ENCODE data around the gene SVOP.

Gene SVOP

DNA sequence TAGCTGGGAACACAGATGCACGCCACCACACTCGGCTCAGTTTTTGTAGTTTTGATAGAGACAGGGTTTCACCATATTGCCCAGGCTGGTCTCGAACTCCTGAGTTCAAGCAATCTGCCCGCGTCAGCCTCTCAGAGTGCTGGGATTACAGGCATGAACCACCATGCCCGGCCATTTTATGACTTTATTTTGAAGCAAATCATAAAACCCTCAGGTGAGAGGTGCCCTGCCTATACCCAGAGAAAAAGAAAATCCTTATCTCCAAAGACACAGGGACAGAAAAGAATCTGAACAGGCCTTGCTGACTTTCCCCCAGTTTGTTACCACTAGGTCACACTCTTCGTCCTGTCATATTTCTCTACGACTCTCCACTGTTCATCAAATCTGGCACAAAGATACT is 92.2 kb downstream of the SVOP start:
- no peak for DNase-seq (ENCODE audit: insufficient read length, low spot score)
- TF ChIP-seq, protein P1, sequence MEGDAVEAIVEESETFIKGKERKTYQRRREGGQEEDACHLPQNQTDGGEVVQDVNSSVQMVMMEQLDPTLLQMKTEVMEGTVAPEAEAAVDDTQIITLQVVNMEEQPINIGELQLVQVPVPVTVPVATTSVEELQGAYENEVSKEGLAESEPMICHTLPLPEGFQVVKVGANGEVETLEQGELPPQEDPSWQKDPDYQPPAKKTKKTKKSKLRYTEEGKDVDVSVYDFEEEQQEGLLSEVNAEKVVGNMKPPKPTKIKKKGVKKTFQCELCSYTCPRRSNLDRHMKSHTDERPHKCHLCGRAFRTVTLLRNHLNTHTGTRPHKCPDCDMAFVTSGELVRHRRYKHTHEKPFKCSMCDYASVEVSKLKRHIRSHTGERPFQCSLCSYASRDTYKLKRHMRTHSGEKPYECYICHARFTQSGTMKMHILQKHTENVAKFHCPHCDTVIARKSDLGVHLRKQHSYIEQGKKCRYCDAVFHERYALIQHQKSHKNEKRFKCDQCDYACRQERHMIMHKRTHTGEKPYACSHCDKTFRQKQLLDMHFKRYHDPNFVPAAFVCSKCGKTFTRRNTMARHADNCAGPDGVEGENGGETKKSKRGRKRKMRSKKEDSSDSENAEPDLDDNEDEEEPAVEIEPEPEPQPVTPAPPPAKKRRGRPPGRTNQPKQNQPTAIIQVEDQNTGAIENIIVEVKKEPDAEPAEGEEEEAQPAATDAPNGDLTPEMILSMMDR (IDR thresholded peaks at IDR 0.05; ENCODE audit: insufficient read depth, missing control alignments) = no peak
- FAIRE-seq = no peak

DNA sequence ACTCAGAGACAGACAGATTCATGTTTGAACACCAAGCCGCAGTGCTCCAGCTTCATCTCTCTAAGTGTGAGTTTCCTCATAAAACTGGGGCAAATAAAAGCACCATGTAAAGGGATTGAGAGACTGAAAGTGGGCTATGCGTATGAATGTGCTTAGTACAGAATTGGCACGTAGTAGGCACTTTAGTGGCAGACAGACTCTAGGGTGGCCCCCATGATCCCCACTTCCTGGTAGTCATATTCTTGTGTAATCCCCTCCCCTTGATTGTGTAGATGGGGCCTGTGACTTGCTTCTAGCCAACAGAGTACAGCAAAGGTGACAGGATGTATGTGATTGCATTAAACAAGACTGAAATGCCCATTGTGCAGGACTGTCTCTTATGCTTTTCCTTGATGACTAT is 98.0 kb downstream of the SVOP start:
- FAIRE-seq (no peak), DNase-seq (ENCODE audit: insufficient read length, low spot score) (no peak)
- TF ChIP-seq, protein P1 (IDR thresholded peaks at IDR 0.05; ENCODE audit: insufficient read depth, missing control alignments) = no peak

DNA sequence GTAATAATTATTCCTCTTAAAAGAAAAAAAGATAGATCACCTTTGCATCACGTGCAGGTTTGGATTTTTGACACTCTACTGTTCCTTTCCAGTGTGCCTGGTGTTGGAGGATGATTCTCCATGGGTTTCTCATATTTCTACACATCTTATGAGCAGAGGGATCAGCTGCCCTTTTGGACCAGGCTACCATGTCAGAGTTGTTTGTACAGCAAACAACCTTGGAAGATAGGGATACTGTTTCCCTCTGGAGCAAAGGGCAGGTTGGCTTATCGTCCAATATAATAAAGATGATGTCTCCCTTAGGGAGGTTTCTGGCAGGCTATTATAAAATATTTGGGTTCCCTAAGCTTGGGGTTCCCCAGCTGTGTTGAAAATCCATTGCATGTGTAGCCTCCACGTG is 98.9 kb downstream of the SVOP start:
- FAIRE-seq (no peak), DNase-seq (ENCODE audit: insufficient read length, low spot score) (no peak)
- TF ChIP-seq, protein P1 (IDR thresholded peaks at IDR 0.05; ENCODE audit: insufficient read depth, missing control alignments) = no peak

DNA sequence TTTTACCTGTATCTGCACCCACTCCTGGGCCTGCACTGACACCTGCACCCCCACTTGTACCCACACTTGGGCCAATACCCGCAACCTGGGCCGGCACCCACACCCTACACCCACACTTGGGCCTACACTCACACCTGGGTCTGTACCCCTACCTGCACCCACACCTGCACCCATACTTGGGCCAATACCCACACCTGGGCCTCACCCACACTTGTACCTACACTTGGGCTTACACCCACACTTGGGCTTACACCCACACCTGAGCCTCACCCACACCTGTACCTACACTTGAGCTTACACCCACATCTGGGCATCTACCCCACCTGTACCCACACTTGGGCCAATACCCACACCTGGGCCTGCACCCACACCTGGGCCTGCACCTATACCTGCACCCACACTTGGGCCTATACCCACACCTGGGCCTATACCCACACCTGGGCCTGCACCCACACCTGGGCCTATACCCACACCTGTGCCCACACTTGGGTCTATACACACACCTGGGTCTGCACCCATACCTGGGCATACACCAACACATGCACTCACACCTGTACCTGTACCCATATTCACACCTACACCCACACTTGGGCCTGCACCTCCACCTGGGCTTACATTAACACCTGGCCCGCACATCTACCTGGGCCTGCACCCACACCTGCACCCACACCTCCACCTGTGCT is 101.8 kb downstream of the SVOP start:
- FAIRE-seq = no peak
- TF ChIP-seq, protein P1 (IDR thresholded peaks at IDR 0.05; ENCODE audit: insufficient read depth, missing control alignments) = no peak
- DNase-seq (ENCODE audit: insufficient read length, low spot score) = no peak

DNA sequence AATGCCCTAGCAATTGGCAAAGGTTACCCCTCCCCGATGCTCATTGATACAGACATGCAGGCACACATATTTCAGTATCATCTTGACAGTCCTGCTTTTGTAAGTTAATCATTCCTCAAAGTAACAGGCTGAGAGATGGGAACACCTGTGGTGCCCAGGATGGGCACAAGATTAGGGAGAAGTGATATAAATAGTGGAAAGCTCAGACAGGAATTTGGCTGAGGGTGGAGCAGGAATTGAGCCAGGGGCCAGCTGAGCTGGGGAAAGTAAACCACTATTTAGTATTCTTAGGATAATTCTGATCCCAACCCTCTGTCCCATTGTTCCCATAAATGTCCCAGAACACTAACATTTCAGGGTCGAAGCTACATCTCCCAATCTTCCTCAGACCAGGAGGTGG is 102.7 kb downstream of the SVOP start:
- FAIRE-seq (no peak), DNase-seq (ENCODE audit: insufficient read length, low spot score) (no peak)
- TF ChIP-seq, protein P1 (IDR thresholded peaks at IDR 0.05; ENCODE audit: insufficient read depth, missing control alignments) = no peak

DNA sequence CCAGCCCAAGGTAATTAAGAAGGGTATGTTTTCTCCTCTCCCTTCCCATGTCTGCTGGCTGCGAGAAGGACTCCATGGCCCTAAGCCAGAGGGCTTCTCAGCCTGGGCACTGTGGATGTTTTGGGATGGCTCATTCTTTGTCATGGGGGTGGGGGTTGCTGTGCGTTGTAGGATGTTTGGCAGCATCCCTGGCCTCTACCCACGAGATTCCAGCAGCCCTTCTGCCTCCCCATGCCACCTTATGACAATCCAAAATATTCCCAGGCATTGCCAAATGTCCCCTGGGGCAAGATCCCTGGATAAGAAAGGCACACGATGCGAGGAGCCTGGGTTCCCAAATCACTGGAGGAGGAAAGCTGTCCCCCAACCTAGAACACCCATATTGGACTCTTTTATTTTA is 104.5 kb downstream of the SVOP start:
- TF ChIP-seq, protein P1 (IDR thresholded peaks at IDR 0.05; ENCODE audit: insufficient read depth, missing control alignments) = no peak
- FAIRE-seq = no peak
- DNase-seq (ENCODE audit: insufficient read length, low spot score) = no peak

DNA sequence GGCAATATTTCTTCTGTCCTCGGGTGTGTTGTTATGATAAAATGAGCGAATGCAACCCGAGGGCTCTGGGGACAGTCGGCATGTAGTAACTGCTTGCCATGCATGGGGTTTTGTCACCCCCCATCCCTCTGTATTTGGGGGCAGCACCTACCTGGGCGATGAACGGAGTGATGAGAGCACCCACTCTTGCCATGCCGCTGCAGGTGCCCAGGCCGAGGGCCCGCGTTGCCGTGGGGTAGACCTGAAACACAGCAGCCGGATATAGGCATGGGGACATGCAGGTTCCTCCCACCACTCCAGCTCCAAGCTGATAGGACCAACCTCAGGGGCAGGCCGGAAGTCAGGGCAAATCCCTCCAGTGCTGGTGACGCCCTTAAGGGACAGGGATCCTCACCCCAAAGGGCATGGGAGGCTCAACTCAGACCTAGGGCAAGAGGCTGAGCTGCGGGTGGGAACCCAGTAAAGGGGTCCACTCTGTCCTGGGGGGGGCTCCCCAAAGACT is 105.2 kb downstream of the SVOP start:
- FAIRE-seq (no peak), DNase-seq (ENCODE audit: insufficient read length, low spot score) (no peak)
- TF ChIP-seq, protein P1 (IDR thresholded peaks at IDR 0.05; ENCODE audit: insufficient read depth, missing control alignments) = no peak

Data from D721Med (cell line).